T-helper 1 cell treated with Interleukin-12 subunit alpha and Interleukin-12 subunit beta and Interleukin-4 antibody, amounts not matched to agents 30 ng/mL and 1 ng/mL, for 36 hours (primary cell): ENCODE data around the gene RAB10. TPM values are rescaled to one million over a fixed set of nuclear protein-coding genes. Genes with fewer than 3 reads are reported as not detected.
"Not testable (repeated sequence)": the region's sequence is repeated elsewhere in the genome, so short reads cannot be mapped to it uniquely, and the experiment has no call there.

ENCODE experiments used
- intact Hi-C: fragments of 100-400 bp; cut with micrococcal nuclease; formaldehyde crosslinking; loops from one replicate; pipeline ENCODE4 v1.15.1; 2024
- total RNA-seq: library from RNA; stranded (reverse); gene quantifications from 2 replicates; pipeline ENCODE4 v1.2.3, GENCODE V29; 2022

Gene RAB10
- total RNA-seq, 1 donor from 2014 or later = 117 TPM

GRCh38 chr2:26086779-26087178 is 52.9 kb downstream of the RAB10 start:
- intact Hi-C loops = loop anchor here (1.0 to 5.0 kb wide), 2 partner anchors 18 to 46 kb away; no protein-coding TSS in a partner anchor

- intact Hi-C loops = loop anchor here (1.0 to 5.0 kb wide), 7 partner anchors 44 to 381 kb away; partner anchors contain the start of gene RAB10
Observed at GRCh38 chr2:26088038-26088643, 54.3 kb downstream of the RAB10 start.

GRCh38 chr2:26088931-26089330 is 55.0 kb downstream of the RAB10 start:
- intact Hi-C loops = loop anchor here (1.0 to 5.0 kb wide), 7 partner anchors 43 to 380 kb away; partner anchors contain the start of gene RAB10

- intact Hi-C loops = loop anchor here (5.0 kb wide), 1 partner anchor 43 kb away; no protein-coding TSS in a partner anchor
Observed at GRCh38 chr2:26089337-26089736, 55.5 kb downstream of the RAB10 start.

- intact Hi-C loops = no loop called here
Observed at GRCh38 chr2:26095758-26096157, 61.9 kb downstream of the RAB10 start.

- intact Hi-C loops = no loop called here
Observed at GRCh38 chr2:26099933-26100332, 66.0 kb downstream of the RAB10 start.

GRCh38 chr2:26100384-26100783 is 66.5 kb downstream of the RAB10 start:
- intact Hi-C loops = no loop called here

GRCh38 chr2:26103752-26104151 is 69.9 kb downstream of the RAB10 start:
- intact Hi-C loops = no loop called here

- intact Hi-C loops = not testable (repeated sequence)
Observed at GRCh38 chr2:26108701-26109100, 74.8 kb downstream of the RAB10 start.

GRCh38 chr2:26112201-26112600 is 78.3 kb downstream of the RAB10 start:
- intact Hi-C loops = no loop called here

- intact Hi-C loops = no loop called here
Observed at GRCh38 chr2:26114151-26114550, 80.3 kb downstream of the RAB10 start.

GRCh38 chr2:26118682-26119081 is 84.8 kb downstream of the RAB10 start:
- intact Hi-C loops = no loop called here

- intact Hi-C loops = no loop called here
Observed at GRCh38 chr2:26119521-26119920, 85.6 kb downstream of the RAB10 start.

- intact Hi-C loops = no loop called here
Observed at GRCh38 chr2:26122630-26123029, 88.7 kb downstream of the RAB10 start.

- intact Hi-C loops = no loop called here
Observed at GRCh38 chr2:26123426-26123825, 89.5 kb downstream of the RAB10 start.

GRCh38 chr2:26126074-26126473 is 92.2 kb downstream of the RAB10 start:
- intact Hi-C loops = no loop called here

GRCh38 chr2:26128176-26128575 is 94.3 kb downstream of the RAB10 start:
- intact Hi-C loops = no loop called here

GRCh38 chr2:26130763-26131162 is 96.9 kb downstream of the RAB10 start:
- intact Hi-C loops = loop anchor here (5.0 kb wide), 1 partner anchor 43 kb away; no protein-coding TSS in a partner anchor

GRCh38 chr2:26136451-26136850 is 102.6 kb downstream of the RAB10 start:
- intact Hi-C loops = no loop called here

- intact Hi-C loops = loop anchor here (10.0 kb wide), 1 partner anchor 535 kb away; no protein-coding TSS in a partner anchor
Observed at GRCh38 chr2:26139269-26140183, 105.6 kb downstream of the RAB10 start.

- intact Hi-C loops = loop anchor here (10.0 kb wide), 1 partner anchor 536 kb away; no protein-coding TSS in a partner anchor
Observed at GRCh38 chr2:26141145-26141769, 107.4 kb downstream of the RAB10 start.
